GM19324 (cell line): ENCODE data around the gene TUBA4B.
A peak's percentile ranks its signal among the peaks of the same experiment; 100 is the strongest.

Experiments
- ATAC-seq: cut with Tn5 transposase; IDR thresholded peaks from one replicate; pipeline ENCODE4 v1.9.1; 2021; ENCODE audit warnings: mild to moderate bottlenecking, moderate library complexity; ENCODE audit not compliant: unreplicated experiment, low FRiP score

TUBA4B gene

GRCh38 chr2:219252900-219253752 is at the start of gene TUBA4B:
Gene TUBA4B, plus strand, starts transcription at chr2:219253243. Its CDS starts 165 bp downstream, at chr2:219253408.
- ATAC-seq, result peak; percentile 9

GRCh38 chr2:219204425-219205164 is 48.4 kb upstream of the TUBA4B start:
- no peak for ATAC-seq

GRCh38 chr2:219205165-219205538 is 47.9 kb upstream of the TUBA4B start:
- no peak for ATAC-seq

- no peak for ATAC-seq
These were observed 47.1 kb upstream of the TUBA4B start for GRCh38 chr2:219205981-219206327.

GRCh38 chr2:219206328-219207133 is 46.5 kb upstream of the TUBA4B start, which contains the start of gene ZFAND2B:
Gene ZFAND2B, plus strand, starts transcription at chr2:219206782. Its CDS starts 206 bp downstream, at chr2:219206988.
- peak; percentile 97 for ATAC-seq

GRCh38 chr2:219207134-219207883 is 45.7 kb upstream of the TUBA4B start:
- no peak for ATAC-seq

GRCh38 chr2:219207884-219208740 is 44.9 kb upstream of the TUBA4B start:
- no peak for ATAC-seq

GRCh38 chr2:219209236-219210195 is 43.5 kb upstream of the TUBA4B start:
- ATAC-seq, result no peak

GRCh38 chr2:219210196-219210885 is 42.7 kb upstream of the TUBA4B start:
- no peak for ATAC-seq

- no peak for ATAC-seq
These were observed 42.1 kb upstream of the TUBA4B start for GRCh38 chr2:219210886-219211362.

- no peak for ATAC-seq
These were observed 40.0 kb upstream of the TUBA4B start for GRCh38 chr2:219213026-219213415.

- ATAC-seq, result no peak
These were observed 39.5 kb upstream of the TUBA4B start for GRCh38 chr2:219213486-219214071.

GRCh38 chr2:219214141-219214540 is 38.9 kb upstream of the TUBA4B start:
- no peak for ATAC-seq

- no peak for ATAC-seq
These were observed 38.3 kb upstream of the TUBA4B start for GRCh38 chr2:219214786-219215185.

GRCh38 chr2:219215871-219216534 is 37.0 kb upstream of the TUBA4B start:
- ATAC-seq, result no peak

GRCh38 chr2:219216535-219216915 is 36.5 kb upstream of the TUBA4B start:
- no peak for ATAC-seq
